Keratinocyte (primary cell): ENCODE data around the gene UNC5A. TPM values are rescaled to one million over a fixed set of nuclear protein-coding genes. Genes with fewer than 3 reads are reported as not detected.

Experiments
- DNase-seq: peaks from one replicate; pipeline ENCODE4 v3.0.0-alpha.2; 2011; ENCODE audit warnings: low read depth, missing footprints, low spot score
- FAIRE-seq: peaks from 2 replicates; lab custom pipeline; 2011; peaks lifted over from hg19 to GRCh38; lab: Jason Lieb, UNC
- H2AFZ ChIP-seq: 2 replicates; pipeline ENCODE4 v1.6.0; 2012; ENCODE audit warnings: low read length, control low read depth, inconsistent platforms; ENCODE audit not compliant: control insufficient read depth
- H3K27ac ChIP-seq: 2 replicates; pipeline ENCODE4 v1.5.1; 2011; ENCODE audit warnings: low read length; ENCODE audit not compliant: control insufficient read depth, insufficient read depth
- H3K27me3 ChIP-seq: 3 replicates; pipeline ENCODE4 v1.6.0; 2011; ENCODE audit warnings: low read length; ENCODE audit not compliant: control insufficient read depth, insufficient read depth; ENCODE audit errors: extremely low read depth
- H3K36me3 ChIP-seq, 2 experiments: 2 replicates in 1 of 2; 3 replicates in 1 of 2; pipeline ENCODE4 v1.5.1; 2011; ENCODE audit warnings: low read length in 2 of 2, mild to moderate bottlenecking in 1 of 2; ENCODE audit not compliant: control insufficient read depth in 2 of 2, insufficient read depth in 2 of 2; ENCODE audit errors: extremely low read depth in 1 of 2
- H3K4me1 ChIP-seq: 3 replicates; pipeline ENCODE4 v1.5.1; 2011; ENCODE audit warnings: low read length; ENCODE audit not compliant: control insufficient read depth, insufficient read depth; ENCODE audit errors: extremely low read depth
- H3K4me2 ChIP-seq: 3 replicates; pipeline ENCODE4 v1.6.0; 2011; ENCODE audit warnings: low read depth, low read length; ENCODE audit not compliant: control insufficient read depth, insufficient read depth; ENCODE audit errors: extremely low read depth
- H3K4me3 ChIP-seq, 3 experiments: fragments of 200-600 bp in 1 of 3; sonication (generic) in 1 of 3; 2 replicates in 2 of 3; 3 replicates in 1 of 3; pipeline ENCODE4 v1.5.1; 2011 to 2016; ENCODE audit warnings: low read length in 3 of 3, mild to moderate bottlenecking in 3 of 3, control low read depth in 2 of 3, inconsistent platforms in 1 of 3, low read depth in 1 of 3, mixed read lengths in 1 of 3, mixed run types in 1 of 3, moderate library complexity in 1 of 3; ENCODE audit not compliant: control insufficient read depth in 2 of 3, insufficient read depth in 2 of 3; ENCODE audit errors: extremely low read depth in 1 of 3
- H3K79me2 ChIP-seq: 2 replicates; pipeline ENCODE4 v1.6.0; 2012; ENCODE audit warnings: low read length; ENCODE audit not compliant: control insufficient read depth, insufficient read depth
- H3K9ac ChIP-seq: 3 replicates; pipeline ENCODE4 v1.6.0; 2011; ENCODE audit warnings: low read length; ENCODE audit not compliant: control insufficient read depth, insufficient read depth; ENCODE audit errors: extremely low read depth
- H3K9me1 ChIP-seq: 3 replicates; pipeline ENCODE4 v1.6.0; 2011; ENCODE audit warnings: low read length; ENCODE audit not compliant: control insufficient read depth, insufficient read depth; ENCODE audit errors: extremely low read depth
- H3K9me3 ChIP-seq: 2 replicates; pipeline ENCODE4 v1.5.1; 2012; ENCODE audit warnings: low read depth, low read length; ENCODE audit not compliant: control insufficient read depth
- H4K20me1 ChIP-seq: 3 replicates; pipeline ENCODE4 v1.6.0; 2011; ENCODE audit warnings: low read length; ENCODE audit not compliant: control insufficient read depth, insufficient read depth; ENCODE audit errors: extremely low read depth
- CTCF ChIP-seq, 3 experiments: IDR thresholded peaks in 1 of 3; conservative IDR thresholded peaks in 1 of 3; optimal IDR thresholded peaks in 1 of 3; 2 replicates in 2 of 3; 3 replicates in 1 of 3; pipeline versions ENCODE3 to v1.5.1; 2011; ENCODE audit warnings: low read length in 3 of 3, mild to moderate bottlenecking in 3 of 3, moderate library complexity in 2 of 3, control low read depth in 1 of 3, inconsistent platforms in 1 of 3; ENCODE audit not compliant: insufficient read depth in 2 of 3; ENCODE audit errors: extremely low read depth in 1 of 3
- EZH2 ChIP-seq: IDR thresholded peaks from one replicate; pipeline ENCODE4 v1.6.1; 2012; ENCODE audit warnings: inconsistent platforms, mild to moderate bottlenecking, low read length, moderate library complexity
- dilution Hi-C: fragments of 300-500 bp; cut with MboI; formaldehyde crosslinking; loops from one replicate; pipeline ENCODE4 v1.7.0; 2020; ENCODE audit warnings: low sequenced_read_pairs; ENCODE audit not compliant: extremely low pct_ligation_motif_present
- polyA plus RNA-seq, 5 experiments: library from polyadenylated mRNA; depleted of rRNA in 3 of 5; stranded (reverse) in 3 of 5; stranded (forward) in 1 of 5; unstranded in 1 of 5; fragments of >200 nt; gene quantifications; 1 replicate in 1 of 5; 2 replicates in 3 of 5; 3 replicates in 1 of 5; pipeline versions ENCODE4 v1.2.1 to v1.2.3, GENCODE V29; 2011 to 2012; ENCODE audit warnings: missing spikeins in 2 of 5, low read depth in 1 of 5, low replicate concordance in 1 of 5

Gene UNC5A
- polyA plus RNA-seq, 1 donor (not counting 4 experiments of a cell fraction or from before 2014, with no cell fraction given) = not detected

GRCh38 chr5:176780176-176781053 is 29.9 kb upstream of the UNC5A start:
- Histone ChIP-seq H3K9ac (no peak overlapping the region), H3K79me2 (no peaks in the 10 kb centered on the region), H3K9me3 (no peaks in the 10 kb centered on the region), H2AFZ (no peak overlapping the region), H3K27me3 (peaks cover 20% of the 10 kb centered on the region), H3K4me2 (no peak overlapping the region), H3K36me3 (no peaks in the 10 kb centered on the region), H3K27ac (no peak overlapping the region), H4K20me1 (no peaks in the 10 kb centered on the region), H3K4me1 (peaks cover 10% of the 10 kb centered on the region), H3K9me1 (no peaks in the 10 kb centered on the region), H3K4me3 (no peak overlapping the region)
- TF ChIP-seq EZH2 (no peak), CTCF (optimal IDR thresholded peaks at IDR 0.05 in 1 of 3, IDR thresholded peaks at IDR 0.05 in 1 of 3, conservative IDR thresholded peaks at IDR 0.05 in 1 of 3; ENCODE audit: extremely low read depth in 1 of 3, insufficient read depth in 2 of 3, low read length in 3 of 3) (no peak)
- FAIRE-seq (no peak), DNase-seq (no peak)
- dilution Hi-C loops = no loop called here

DNA sequence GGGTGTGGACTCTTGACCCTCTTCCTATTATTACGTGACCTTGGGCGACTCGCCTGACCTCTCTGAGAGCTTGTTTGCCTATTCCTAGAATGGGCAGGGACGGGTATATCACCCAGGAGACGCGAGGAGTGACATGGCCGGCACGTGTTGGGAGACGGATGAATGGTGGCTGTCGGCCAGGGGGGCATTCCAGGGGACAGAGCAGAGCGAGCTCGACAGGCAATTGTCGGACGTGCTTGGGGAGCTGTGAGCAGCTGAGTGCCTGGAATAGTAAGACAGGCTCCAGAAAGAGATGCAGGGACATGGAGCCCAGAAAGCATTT is 29.3 kb upstream of the UNC5A start:
- no peaks in the 10 kb centered on the region for H3K9me1 ChIP-seq
- no peaks in the 10 kb centered on the region for H3K36me3 ChIP-seq
- FAIRE-seq (no peak), DNase-seq (no peak)
- dilution Hi-C loops = no loop called here
- H3K9me3 ChIP-seq = no peaks in the 10 kb centered on the region
- no peak overlapping the region for H3K4me3 ChIP-seq
- H3K4me1 ChIP-seq = peaks cover 10% of the 10 kb centered on the region
- peaks cover 20% of the 10 kb centered on the region for H3K27me3 ChIP-seq
- no peak overlapping the region for H3K4me2 ChIP-seq
- H3K9ac ChIP-seq = no peak overlapping the region
- TF ChIP-seq EZH2 (no peak), CTCF (optimal IDR thresholded peaks at IDR 0.05 in 1 of 3, IDR thresholded peaks at IDR 0.05 in 1 of 3, conservative IDR thresholded peaks at IDR 0.05 in 1 of 3; ENCODE audit: extremely low read depth in 1 of 3, insufficient read depth in 2 of 3, low read length in 3 of 3) (no peak)
- no peak overlapping the region for H2AFZ ChIP-seq
- no peaks in the 10 kb centered on the region for H3K79me2 ChIP-seq
- no peaks in the 10 kb centered on the region for H4K20me1 ChIP-seq
- no peak overlapping the region for H3K27ac ChIP-seq
